AG09319 (cell line): Measurements from ENCODE around the gene PPP3CA.
A peak's percentile ranks its signal among the peaks of the same experiment; 100 is the strongest.

ENCODE experiments used
- DNase-seq: peaks from one replicate; pipeline ENCODE4 v3.0.0-alpha.2; 2010; ENCODE audit warnings: low read depth; ENCODE audit errors: extremely low read depth
- CTCF ChIP-seq: IDR thresholded peaks from 2 replicates; pipeline ENCODE4 v1.5.1; 2011; ENCODE audit warnings: low read depth, mild to moderate bottlenecking, inconsistent platforms, low read length, moderate library complexity

PPP3CA gene

GRCh38 chr4:101205916-101206315 lies 141.4 kb downstream of the PPP3CA start:
- no peak for DNase-seq
- TF ChIP-seq CTCF: no peak

GRCh38 chr4:101201421-101201820 lies 145.9 kb downstream of the PPP3CA start:
- no peak for DNase-seq
- TF ChIP-seq CTCF: no peak

- TF ChIP-seq CTCF: no peak
- peak; percentile 47 for DNase-seq
Observed at GRCh38 chr4:101200561-101200960, 146.8 kb downstream of the PPP3CA start.

- DNase-seq: peak; percentile 23
- TF ChIP-seq CTCF: no peak
Observed at GRCh38 chr4:101199507-101200285, 147.6 kb downstream of the PPP3CA start.

- no peak for DNase-seq
- TF ChIP-seq CTCF: no peak
Observed at GRCh38 chr4:101198682-101199339, 148.5 kb downstream of the PPP3CA start.

GRCh38 chr4:101197350-101197749 lies 150.0 kb downstream of the PPP3CA start:
- TF ChIP-seq CTCF: no peak
- DNase-seq: no peak

- DNase-seq: no peak
- TF ChIP-seq CTCF: no peak
Observed at GRCh38 chr4:101192244-101192643, 155.1 kb downstream of the PPP3CA start.
